AG09319 (cell line): ENCODE measurements around the gene MYBBP1A.

ENCODE experiments used
- DNase-seq: peaks from one replicate; pipeline ENCODE4 v3.0.0-alpha.2; 2010; ENCODE audit warnings: low read depth; ENCODE audit errors: extremely low read depth
- TF ChIP-seq, protein P1 (sequence below): IDR thresholded peaks from 2 replicates; pipeline ENCODE4 v1.5.1; 2011; ENCODE audit warnings: low read depth, mild to moderate bottlenecking, inconsistent platforms, low read length, moderate library complexity

The MYBBP1A gene

DNA sequence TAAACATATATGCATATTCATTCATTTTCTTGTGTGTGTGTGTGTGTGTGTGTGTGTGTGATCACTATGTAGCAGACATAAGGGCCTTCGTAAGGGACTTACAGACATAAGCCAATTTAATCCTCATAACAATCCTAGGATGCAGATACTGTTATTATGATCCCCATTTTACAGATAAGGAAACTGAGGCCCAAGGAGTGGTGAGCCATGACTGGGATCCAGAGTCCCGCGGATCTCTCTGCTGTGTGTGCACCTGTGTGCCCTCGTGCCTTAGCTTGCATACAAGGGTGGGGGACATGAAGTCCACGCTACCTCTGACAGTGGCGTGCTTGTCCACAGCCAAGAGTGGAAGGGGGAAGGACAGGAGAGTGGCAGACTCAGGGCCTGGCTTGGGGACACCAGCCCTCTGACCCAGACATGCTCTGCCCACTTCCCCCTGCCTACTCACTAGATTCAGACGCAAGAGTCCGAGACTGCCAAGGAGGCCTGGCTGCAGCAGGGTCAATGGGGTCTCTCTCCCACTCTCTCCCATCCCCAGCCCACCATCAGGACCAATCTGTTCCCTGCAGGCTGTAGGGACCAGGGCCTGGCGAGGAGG lies 19.4 kb upstream of the MYBBP1A start:
- TF ChIP-seq, protein P1, sequence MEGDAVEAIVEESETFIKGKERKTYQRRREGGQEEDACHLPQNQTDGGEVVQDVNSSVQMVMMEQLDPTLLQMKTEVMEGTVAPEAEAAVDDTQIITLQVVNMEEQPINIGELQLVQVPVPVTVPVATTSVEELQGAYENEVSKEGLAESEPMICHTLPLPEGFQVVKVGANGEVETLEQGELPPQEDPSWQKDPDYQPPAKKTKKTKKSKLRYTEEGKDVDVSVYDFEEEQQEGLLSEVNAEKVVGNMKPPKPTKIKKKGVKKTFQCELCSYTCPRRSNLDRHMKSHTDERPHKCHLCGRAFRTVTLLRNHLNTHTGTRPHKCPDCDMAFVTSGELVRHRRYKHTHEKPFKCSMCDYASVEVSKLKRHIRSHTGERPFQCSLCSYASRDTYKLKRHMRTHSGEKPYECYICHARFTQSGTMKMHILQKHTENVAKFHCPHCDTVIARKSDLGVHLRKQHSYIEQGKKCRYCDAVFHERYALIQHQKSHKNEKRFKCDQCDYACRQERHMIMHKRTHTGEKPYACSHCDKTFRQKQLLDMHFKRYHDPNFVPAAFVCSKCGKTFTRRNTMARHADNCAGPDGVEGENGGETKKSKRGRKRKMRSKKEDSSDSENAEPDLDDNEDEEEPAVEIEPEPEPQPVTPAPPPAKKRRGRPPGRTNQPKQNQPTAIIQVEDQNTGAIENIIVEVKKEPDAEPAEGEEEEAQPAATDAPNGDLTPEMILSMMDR = no peak
- DNase-seq = no peak

DNA sequence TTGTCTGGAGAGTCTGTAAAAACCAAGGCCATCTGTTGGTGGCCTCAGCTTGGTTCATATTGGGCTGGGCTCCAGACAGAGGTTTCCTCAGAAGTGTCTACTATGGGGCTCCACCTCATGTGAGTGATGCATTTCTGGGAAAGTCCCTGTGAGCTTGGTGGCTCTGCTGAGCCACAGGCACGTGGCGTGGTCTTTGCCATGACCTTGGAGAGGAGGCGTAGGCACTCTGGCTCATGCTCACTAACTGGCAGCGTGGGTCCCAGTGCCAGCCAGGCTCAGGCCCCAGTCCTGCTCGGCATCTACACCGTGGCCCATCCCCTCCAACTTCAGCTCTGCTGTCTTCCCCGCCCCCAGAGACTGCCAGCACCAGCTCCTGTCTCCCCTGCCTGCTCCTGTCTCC lies 18.5 kb upstream of the MYBBP1A start:
- TF ChIP-seq, protein P1 = no peak
- DNase-seq = no peak

DNA sequence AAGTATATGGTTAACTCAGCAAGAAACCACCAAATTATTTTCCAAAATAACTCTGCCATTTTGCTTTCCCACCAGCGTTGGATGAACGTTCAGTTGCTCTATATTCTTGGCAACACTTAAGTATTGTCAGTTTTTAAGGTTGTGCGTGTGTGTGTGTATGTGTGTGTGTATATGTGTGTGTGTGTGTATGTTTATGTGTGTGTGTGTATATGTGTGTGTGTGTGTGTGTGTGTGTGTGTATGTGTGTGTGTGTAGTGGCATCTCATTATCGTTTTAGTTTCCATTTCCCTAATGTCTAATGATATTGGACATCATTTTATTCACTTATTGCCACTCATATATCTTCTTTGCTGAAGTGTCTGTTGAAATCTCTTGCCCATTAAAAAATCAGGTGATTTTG lies 17.9 kb upstream of the MYBBP1A start:
- no peak for DNase-seq
- TF ChIP-seq, protein P1 = no peak

DNA sequence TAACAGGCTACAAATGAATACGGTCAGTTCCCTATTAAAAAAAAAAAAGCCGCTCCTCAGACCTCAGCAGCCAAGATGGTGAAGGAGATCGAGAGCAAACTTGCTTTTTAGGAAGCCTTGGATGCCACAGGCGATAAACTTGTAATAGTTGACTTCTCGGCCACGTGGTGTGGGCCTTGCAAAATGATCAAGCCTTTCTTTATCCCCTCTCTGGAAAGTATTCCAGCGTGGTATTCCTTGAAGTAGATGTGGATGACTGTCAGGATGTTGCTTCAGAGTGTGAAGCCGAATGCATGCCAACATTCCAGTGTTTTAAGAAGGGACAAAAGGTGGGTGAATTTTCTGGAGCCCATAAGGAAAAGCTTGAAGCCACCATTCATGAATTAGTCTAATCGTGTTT lies 16.9 kb upstream of the MYBBP1A start:
- no peak for DNase-seq
- TF ChIP-seq, protein P1 = no peak

DNA sequence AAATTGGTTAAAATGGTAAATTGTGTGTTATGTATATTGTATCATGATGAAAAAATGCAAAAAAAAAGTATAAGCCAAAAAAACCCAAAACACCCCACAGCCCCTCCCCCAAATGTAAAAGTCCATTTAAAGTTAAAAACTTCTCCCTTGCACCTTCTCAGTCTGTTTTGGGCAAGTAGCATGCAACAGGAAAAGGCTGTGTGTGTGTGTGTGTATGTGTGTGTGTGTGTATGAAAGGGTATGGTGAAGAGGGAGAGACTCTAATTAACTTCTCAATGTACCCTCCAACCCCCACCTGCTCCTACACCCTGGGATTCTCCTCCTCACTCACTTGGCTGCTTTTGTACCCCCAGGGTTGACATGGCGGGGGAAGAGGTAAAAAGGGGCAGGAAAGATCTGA lies 14.4 kb upstream of the MYBBP1A start:
- TF ChIP-seq, protein P1 = no peak
- no peak for DNase-seq

DNA sequence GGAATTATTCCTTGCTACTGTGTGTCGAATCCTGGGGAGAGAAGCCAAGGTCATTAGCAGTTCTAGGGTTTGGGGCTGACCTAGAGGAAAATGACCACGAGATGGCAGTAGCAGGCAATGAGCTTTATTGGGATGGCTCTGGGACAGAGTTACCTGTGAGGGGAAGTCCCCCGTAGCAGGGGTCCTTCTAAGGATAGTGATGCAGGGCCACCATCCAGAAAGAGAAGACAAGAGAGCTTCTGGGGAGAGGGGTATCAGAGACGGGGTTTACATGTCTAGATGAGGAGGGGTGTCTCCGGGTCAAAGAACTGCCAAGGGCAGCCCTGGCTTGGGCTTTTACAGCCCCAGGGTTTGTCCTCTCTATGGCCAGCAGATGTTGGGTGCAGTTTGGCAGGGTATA lies 11.6 kb upstream of the MYBBP1A start:
- no peak for DNase-seq
- TF ChIP-seq, protein P1 = peak; percentile 76

DNA sequence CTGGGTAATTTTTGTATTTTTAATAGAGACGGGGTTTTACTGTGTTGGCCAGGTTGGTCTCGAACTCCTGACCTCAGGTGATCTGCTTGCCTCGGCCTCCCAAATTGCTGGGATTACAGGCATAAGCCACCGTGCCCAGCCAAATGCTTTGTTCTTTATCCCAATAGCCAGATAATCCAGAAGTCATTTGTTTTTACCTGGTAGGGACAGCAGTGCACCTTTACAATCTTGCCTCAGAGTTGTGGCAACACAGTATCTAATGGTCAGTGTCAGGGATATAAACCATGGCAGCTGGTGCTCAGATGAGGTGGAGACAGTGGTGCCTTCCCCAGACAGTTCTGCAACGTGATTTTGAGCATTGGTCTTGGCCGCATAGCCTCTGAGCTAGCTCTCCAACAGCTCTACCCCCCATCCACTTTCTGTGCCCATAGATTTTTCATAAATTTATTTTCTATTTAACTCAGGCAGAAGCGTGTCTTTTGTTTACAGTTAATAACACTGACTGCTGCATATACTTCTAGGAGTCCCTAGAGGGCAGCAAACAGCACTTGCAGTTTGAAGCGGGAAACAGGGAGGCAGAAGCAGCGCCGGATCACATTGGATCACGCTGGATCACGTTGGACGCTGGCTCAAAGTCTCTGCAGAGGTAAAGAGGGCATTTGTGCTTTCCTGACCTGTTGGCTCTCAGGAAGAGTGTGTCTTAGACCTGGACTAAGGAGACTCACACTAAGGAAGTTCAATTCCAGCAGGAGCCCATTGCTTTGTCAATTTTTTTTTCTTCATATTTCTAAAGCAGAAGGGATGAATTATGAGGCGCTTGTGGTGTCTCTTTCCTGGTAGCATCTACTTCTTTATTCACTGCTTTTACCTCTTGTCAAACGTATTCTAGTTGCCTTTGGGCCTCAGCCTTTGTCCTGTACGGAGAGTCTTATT lies 10.3 kb upstream of the MYBBP1A start:
- peak; percentile 25 for DNase-seq
- TF ChIP-seq, protein P1 = peak; percentile 91
